Measurements from ENCODE around the gene FHOD3. TPM values are rescaled to one million over a fixed set of nuclear protein-coding genes. Genes with fewer than 3 reads are reported as not detected.
A peak's percentile ranks its signal among the peaks of the same experiment; 100 is the strongest.

Gene FHOD3
- total RNA-seq, 1 donor from 2014 or later = 5.9 TPM

DNA sequence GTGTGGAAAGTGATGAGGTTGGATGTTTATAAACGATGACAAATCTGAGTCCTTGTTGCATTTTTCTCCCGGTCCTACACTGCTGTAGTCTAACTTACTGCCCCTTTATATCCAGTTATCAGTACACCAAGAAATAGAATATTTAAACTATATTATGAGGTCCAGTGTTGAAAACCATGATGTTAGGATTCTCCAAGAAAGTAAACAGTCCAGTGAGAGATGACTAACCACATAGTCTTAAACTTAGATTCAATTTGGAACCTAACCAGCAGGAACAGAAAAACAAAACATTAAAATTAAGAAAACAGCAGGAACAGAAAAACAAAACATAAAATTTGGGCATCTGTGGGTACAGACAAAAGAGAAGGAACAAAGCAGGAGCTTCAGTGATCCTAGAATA lies 388.1 kb downstream of the FHOD3 start:
- no peaks in the 10 kb centered on the region for H3K36me3 ChIP-seq (ENCODE audit: insufficient read depth, low read length)
- Mint-ChIP-seq H3K9me3 (ENCODE audit: unreplicated experiment) (peaks cover 2% of the 10 kb centered on the region), H3K4me1 (ENCODE audit: low read depth, unreplicated experiment) (no peaks in the 10 kb centered on the region), H3K4me3 (ENCODE audit: unreplicated experiment) (no peak overlapping the region), H3K36me3 (ENCODE audit: low read depth, unreplicated experiment) (peaks cover 3% of the 10 kb centered on the region), H3K27ac (ENCODE audit: unreplicated experiment) (no peak overlapping the region), H3K27me3 (ENCODE audit: low read depth, unreplicated experiment) (no peaks in the 10 kb centered on the region)
- no peak for FAIRE-seq
- H3K27ac ChIP-seq (ENCODE audit: low read depth, low read length) = no peak overlapping the region
- no peak overlapping the region for H3K4me3 ChIP-seq (ENCODE audit: insufficient read depth, low read depth, low read length)
- no peak overlapping the region for H2AFZ ChIP-seq (ENCODE audit: low read depth, low read length)
- no peaks in the 10 kb centered on the region for H4K20me1 ChIP-seq (ENCODE audit: insufficient read depth, low read length)
- no peaks in the 10 kb centered on the region for H3K9me3 ChIP-seq (ENCODE audit: insufficient read depth, low read depth, low read length)
- no peaks in the 10 kb centered on the region for H3K27me3 ChIP-seq (ENCODE audit: insufficient read depth, low read length)
- DNase-seq (ENCODE audit: low read depth) = no peak
- H3K79me2 ChIP-seq (ENCODE audit: insufficient read depth, low read length) = no peaks in the 10 kb centered on the region
- no peaks in the 10 kb centered on the region for H3K4me1 ChIP-seq (ENCODE audit: insufficient read depth, low read length)
- no peak overlapping the region for H3K9ac ChIP-seq (ENCODE audit: low read length)
- no peak overlapping the region for H3K4me2 ChIP-seq (ENCODE audit: low read length)
- TF ChIP-seq EZH2 (IDR thresholded peaks at IDR 0.05; ENCODE audit: insufficient read depth, low read length) = no peak
- TF ChIP-seq, protein P1, sequence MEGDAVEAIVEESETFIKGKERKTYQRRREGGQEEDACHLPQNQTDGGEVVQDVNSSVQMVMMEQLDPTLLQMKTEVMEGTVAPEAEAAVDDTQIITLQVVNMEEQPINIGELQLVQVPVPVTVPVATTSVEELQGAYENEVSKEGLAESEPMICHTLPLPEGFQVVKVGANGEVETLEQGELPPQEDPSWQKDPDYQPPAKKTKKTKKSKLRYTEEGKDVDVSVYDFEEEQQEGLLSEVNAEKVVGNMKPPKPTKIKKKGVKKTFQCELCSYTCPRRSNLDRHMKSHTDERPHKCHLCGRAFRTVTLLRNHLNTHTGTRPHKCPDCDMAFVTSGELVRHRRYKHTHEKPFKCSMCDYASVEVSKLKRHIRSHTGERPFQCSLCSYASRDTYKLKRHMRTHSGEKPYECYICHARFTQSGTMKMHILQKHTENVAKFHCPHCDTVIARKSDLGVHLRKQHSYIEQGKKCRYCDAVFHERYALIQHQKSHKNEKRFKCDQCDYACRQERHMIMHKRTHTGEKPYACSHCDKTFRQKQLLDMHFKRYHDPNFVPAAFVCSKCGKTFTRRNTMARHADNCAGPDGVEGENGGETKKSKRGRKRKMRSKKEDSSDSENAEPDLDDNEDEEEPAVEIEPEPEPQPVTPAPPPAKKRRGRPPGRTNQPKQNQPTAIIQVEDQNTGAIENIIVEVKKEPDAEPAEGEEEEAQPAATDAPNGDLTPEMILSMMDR (IDR thresholded peaks at IDR 0.05; ENCODE audit: insufficient read depth, low read depth, low read length) = no peak

DNA sequence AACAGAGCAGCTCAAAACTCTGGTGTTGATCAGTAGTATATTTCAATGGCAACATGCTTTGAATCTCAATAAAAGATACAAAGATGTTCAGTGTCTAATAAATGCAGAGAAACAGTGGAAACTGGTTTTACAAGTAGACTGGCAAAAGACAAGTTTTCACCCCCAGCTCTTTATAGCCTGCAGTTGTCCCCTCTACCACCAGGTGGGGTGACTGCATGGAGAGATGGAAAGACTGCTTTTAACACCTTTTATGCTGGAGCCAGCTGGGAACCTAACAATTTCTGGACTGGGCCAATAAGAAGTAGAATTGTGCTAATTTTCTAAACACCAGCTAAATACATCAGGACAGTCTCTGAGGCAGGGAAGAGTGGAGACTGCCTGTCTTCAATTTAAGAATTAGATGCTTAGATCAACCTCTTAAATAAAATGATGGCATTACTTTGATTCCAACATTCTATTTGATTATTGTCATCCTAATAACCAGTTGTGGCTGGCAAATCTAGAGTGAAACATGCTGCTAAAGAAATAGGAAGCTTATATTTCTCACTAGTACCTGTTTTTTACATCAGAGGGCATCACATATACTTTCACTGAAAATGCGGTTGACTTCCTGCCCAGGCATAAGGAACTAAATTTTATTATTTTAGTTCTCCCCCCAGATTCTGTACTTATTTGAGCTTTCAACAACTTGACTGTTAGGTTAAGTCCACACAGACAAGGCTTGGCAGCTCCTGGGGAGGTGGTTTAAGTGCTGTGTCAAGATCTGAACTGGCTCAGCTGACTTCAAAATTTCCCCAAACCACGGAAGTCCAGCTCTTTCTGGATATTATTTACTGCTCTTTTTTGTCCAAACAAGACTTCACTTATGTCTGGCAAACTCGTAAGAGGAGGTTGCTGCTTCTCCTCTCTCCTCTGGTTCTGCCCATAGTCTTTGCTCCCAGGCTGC lies 390.8 kb downstream of the FHOD3 start:
- TF ChIP-seq EZH2 (IDR thresholded peaks at IDR 0.05; ENCODE audit: insufficient read depth, low read length) = no peak
- TF ChIP-seq, protein P1 (IDR thresholded peaks at IDR 0.05; ENCODE audit: insufficient read depth, low read depth, low read length) = peak; percentile 98
- Histone ChIP-seq H3K27me3 (ENCODE audit: insufficient read depth, low read length) (no peaks in the 10 kb centered on the region), H3K4me2 (ENCODE audit: low read length) (no peak overlapping the region), H3K4me3 (ENCODE audit: insufficient read depth, low read depth, low read length) (no peak overlapping the region), H2AFZ (ENCODE audit: low read depth, low read length) (no peak overlapping the region), H3K9me3 (ENCODE audit: insufficient read depth, low read depth, low read length) (no peaks in the 10 kb centered on the region), H3K4me1 (ENCODE audit: insufficient read depth, low read length) (peaks cover 14% of the 10 kb centered on the region), H3K36me3 (ENCODE audit: insufficient read depth, low read length) (no peaks in the 10 kb centered on the region), H3K27ac (ENCODE audit: low read depth, low read length) (no peak overlapping the region), H4K20me1 (ENCODE audit: insufficient read depth, low read length) (no peaks in the 10 kb centered on the region), H3K79me2 (ENCODE audit: insufficient read depth, low read length) (no peaks in the 10 kb centered on the region), H3K9ac (ENCODE audit: low read length) (no peak overlapping the region)
- H3K27me3 Mint-ChIP-seq (ENCODE audit: low read depth, unreplicated experiment) = peaks cover 2% of the 10 kb centered on the region
- FAIRE-seq = peak; percentile 72
- peaks cover 1% of the 10 kb centered on the region for H3K36me3 Mint-ChIP-seq (ENCODE audit: low read depth, unreplicated experiment)
- no peak overlapping the region for H3K4me3 Mint-ChIP-seq (ENCODE audit: unreplicated experiment)
- H3K9me3 Mint-ChIP-seq (ENCODE audit: unreplicated experiment) = peaks cover 2% of the 10 kb centered on the region
- no peak overlapping the region for H3K27ac Mint-ChIP-seq (ENCODE audit: unreplicated experiment)
- no peak for DNase-seq (ENCODE audit: low read depth)
- no peaks in the 10 kb centered on the region for H3K4me1 Mint-ChIP-seq (ENCODE audit: low read depth, unreplicated experiment)

DNA sequence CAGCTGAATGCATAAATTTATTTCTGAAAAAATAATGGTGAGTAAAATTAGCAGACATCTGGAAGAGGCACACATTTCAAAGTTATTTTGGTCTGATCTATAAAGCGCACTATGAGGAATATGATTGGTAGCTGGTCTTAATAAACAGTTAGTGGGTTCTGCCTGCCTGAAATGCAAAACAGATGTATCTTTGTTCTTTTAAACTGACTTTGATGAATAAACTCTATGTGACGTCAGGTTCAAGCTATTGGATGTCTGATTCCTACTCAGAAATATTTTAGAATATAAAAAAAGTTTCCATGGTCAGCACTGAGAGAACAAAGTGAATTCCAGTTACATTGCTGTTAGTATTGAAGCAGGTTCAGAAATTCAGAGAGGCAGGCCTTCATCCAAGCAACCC lies 394.9 kb downstream of the FHOD3 start:
- DNase-seq (ENCODE audit: low read depth) (peak; percentile 94), FAIRE-seq (no peak)
- Mint-ChIP-seq H3K4me1 (ENCODE audit: low read depth, unreplicated experiment) (no peaks in the 10 kb centered on the region), H3K27ac (ENCODE audit: unreplicated experiment) (no peak overlapping the region), H3K4me3 (ENCODE audit: unreplicated experiment) (no peak overlapping the region), H3K27me3 (ENCODE audit: low read depth, unreplicated experiment) (peaks cover 6% of the 10 kb centered on the region), H3K36me3 (ENCODE audit: low read depth, unreplicated experiment) (no peaks in the 10 kb centered on the region), H3K9me3 (ENCODE audit: unreplicated experiment) (no peaks in the 10 kb centered on the region)
- Histone ChIP-seq H2AFZ (ENCODE audit: low read depth, low read length) (no peak overlapping the region), H3K27ac (ENCODE audit: low read depth, low read length) (peak overlapping the region; percentile 66), H3K9ac (ENCODE audit: low read length) (peak overlapping the region; percentile 47), H3K27me3 (ENCODE audit: insufficient read depth, low read length) (no peaks in the 10 kb centered on the region), H3K9me3 (ENCODE audit: insufficient read depth, low read depth, low read length) (no peaks in the 10 kb centered on the region), H3K4me3 (ENCODE audit: insufficient read depth, low read depth, low read length) (no peak overlapping the region), H3K79me2 (ENCODE audit: insufficient read depth, low read length) (no peaks in the 10 kb centered on the region), H3K4me2 (ENCODE audit: low read length) (peak overlapping the region; percentile 72), H4K20me1 (ENCODE audit: insufficient read depth, low read length) (no peaks in the 10 kb centered on the region), H3K36me3 (ENCODE audit: insufficient read depth, low read length) (no peaks in the 10 kb centered on the region), H3K4me1 (ENCODE audit: insufficient read depth, low read length) (peaks cover 16% of the 10 kb centered on the region)
- TF ChIP-seq EZH2 (IDR thresholded peaks at IDR 0.05; ENCODE audit: insufficient read depth, low read length) = no peak
- TF ChIP-seq, protein P1 (IDR thresholded peaks at IDR 0.05; ENCODE audit: insufficient read depth, low read depth, low read length) = no peak
